ENCODE results near the gene PRDM11. TPM values are rescaled to one million over a fixed set of nuclear protein-coding genes. Genes with fewer than 3 reads are reported as not detected.
A peak's percentile ranks its signal among the peaks of the same experiment; 100 is the strongest.

The PRDM11 gene
- total RNA-seq, 4 donors from 2014 or later, result 29.5 to 43.2 (median 33.5) TPM

GRCh38 chr11:45105233-45105983 is 41.0 kb upstream of the PRDM11 start:
- H3K4me1 ChIP-seq, result peaks cover 8 to 16% (median 9%) of the 10 kb centered on the region in 4 donors
- no peaks in the 10 kb centered on the region for H3K9me3 ChIP-seq
- WGBS, result 21% methylated on average over 5 of the region's 7 CpGs
- intact Hi-C loops (cut with DNase I), result no loop called here
- H3K36me3 ChIP-seq, result no peaks in the 10 kb centered on the region
- TF ChIP-seq CTCF (IDR thresholded peaks at IDR 0.05) (peak; percentile 90 to 97 (median 92)), POLR2A (IDR thresholded peaks at IDR 0.05; ENCODE audit: low read depth) (no peak), EP300 (IDR thresholded peaks at IDR 0.05) (no peak), POLR2AphosphoS5 (IDR thresholded peaks at IDR 0.05) (no peak)
- H3K27ac ChIP-seq (replicated peaks in 1 of 4), result no peak overlapping the region
- H3K4me3 ChIP-seq, result no peak overlapping the region
- peak; percentile 92 for DNase-seq (ENCODE audit: extremely low spot score)
- H3K27me3 ChIP-seq, result peaks cover 0 to 33% (median 0%) of the 10 kb centered on the region in 4 donors

GRCh38 chr11:45105984-45106375 is 40.5 kb upstream of the PRDM11 start:
- no peaks in the 10 kb centered on the region for H3K9me3 ChIP-seq
- 68% methylated on average over 8 of the region's 8 CpGs for WGBS
- no peaks in the 10 kb centered on the region for H3K36me3 ChIP-seq
- no peak overlapping the region for H3K27ac ChIP-seq (replicated peaks in 1 of 4)
- DNase-seq (ENCODE audit: extremely low spot score), result peak; percentile 78
- TF ChIP-seq POLR2AphosphoS5 (IDR thresholded peaks at IDR 0.05) (no peak), CTCF (IDR thresholded peaks at IDR 0.05) (no peak), EP300 (IDR thresholded peaks at IDR 0.05) (no peak), POLR2A (IDR thresholded peaks at IDR 0.05; ENCODE audit: low read depth) (no peak)
- H3K4me3 ChIP-seq, result no peak overlapping the region
- peaks cover 0 to 35% (median 0%) of the 10 kb centered on the region in 4 donors for H3K27me3 ChIP-seq
- peaks cover 8 to 20% (median 9%) of the 10 kb centered on the region in 4 donors for H3K4me1 ChIP-seq
- intact Hi-C loops (cut with DNase I), result no loop called here

- intact Hi-C loops (cut with DNase I), result no loop called here
- H3K36me3 ChIP-seq, result no peaks in the 10 kb centered on the region
- TF ChIP-seq POLR2A (IDR thresholded peaks at IDR 0.05; ENCODE audit: low read depth), result no peak
- TF ChIP-seq POLR2AphosphoS5 (IDR thresholded peaks at IDR 0.05), result no peak
- no peak for TF ChIP-seq CTCF (IDR thresholded peaks at IDR 0.05)
- no peak for TF ChIP-seq EP300 (IDR thresholded peaks at IDR 0.05)
- DNase-seq (ENCODE audit: extremely low spot score), result peak; percentile 77
- H3K27ac ChIP-seq (replicated peaks in 1 of 4), result no peak overlapping the region
- peaks cover 8 to 20% (median 9%) of the 10 kb centered on the region in 4 donors for H3K4me1 ChIP-seq
- no peaks in the 10 kb centered on the region for H3K9me3 ChIP-seq
- H3K27me3 ChIP-seq, result peaks cover 0 to 36% (median 0%) of the 10 kb centered on the region in 4 donors
- no peak overlapping the region for H3K4me3 ChIP-seq
- WGBS, result 83% methylated on average over 9 of the region's 9 CpGs
Measured at GRCh38 chr11:45106440-45106839, 40.0 kb upstream of the PRDM11 start.

GRCh38 chr11:45107029-45107428 is 39.4 kb upstream of the PRDM11 start:
- DNase-seq (ENCODE audit: extremely low spot score), result no peak
- WGBS, result 63% methylated on average over 4 of the region's 5 CpGs
- Histone ChIP-seq H3K4me1 (peaks cover 8 to 20% (median 9%) of the 10 kb centered on the region in 4 donors), H3K36me3 (no peaks in the 10 kb centered on the region), H3K27me3 (peaks cover 0 to 42% (median 0%) of the 10 kb centered on the region in 4 donors), H3K9me3 (no peaks in the 10 kb centered on the region), H3K27ac (replicated peaks in 1 of 4) (no peak overlapping the region), H3K4me3 (no peak overlapping the region)
- intact Hi-C loops (cut with DNase I), result no loop called here
- TF ChIP-seq EP300 (IDR thresholded peaks at IDR 0.05), result no peak
- no peak for TF ChIP-seq POLR2A (IDR thresholded peaks at IDR 0.05; ENCODE audit: low read depth)
- TF ChIP-seq POLR2AphosphoS5 (IDR thresholded peaks at IDR 0.05), result no peak
- no peak for TF ChIP-seq CTCF (IDR thresholded peaks at IDR 0.05)
